Retinal pigment epithelial cell (primary cell): Measurements from ENCODE around the gene HPCAL1.

Experiments
- DNase-seq: peaks from one replicate; pipeline ENCODE4 v3.0.0-alpha.2; 2010; ENCODE audit warnings: low read depth
- H3K4me3 ChIP-seq: 2 replicates; pipeline ENCODE4 v1.5.1; 2011; ENCODE audit warnings: mild to moderate bottlenecking, low read length, control low read depth, moderate library complexity
- TF ChIP-seq, protein P1 (sequence below): conservative IDR thresholded peaks from 2 replicates; pipeline ENCODE4 v1.5.1; 2011; ENCODE audit warnings: low read depth, low read length, control low read depth, inconsistent platforms

HPCAL1 gene

DNA sequence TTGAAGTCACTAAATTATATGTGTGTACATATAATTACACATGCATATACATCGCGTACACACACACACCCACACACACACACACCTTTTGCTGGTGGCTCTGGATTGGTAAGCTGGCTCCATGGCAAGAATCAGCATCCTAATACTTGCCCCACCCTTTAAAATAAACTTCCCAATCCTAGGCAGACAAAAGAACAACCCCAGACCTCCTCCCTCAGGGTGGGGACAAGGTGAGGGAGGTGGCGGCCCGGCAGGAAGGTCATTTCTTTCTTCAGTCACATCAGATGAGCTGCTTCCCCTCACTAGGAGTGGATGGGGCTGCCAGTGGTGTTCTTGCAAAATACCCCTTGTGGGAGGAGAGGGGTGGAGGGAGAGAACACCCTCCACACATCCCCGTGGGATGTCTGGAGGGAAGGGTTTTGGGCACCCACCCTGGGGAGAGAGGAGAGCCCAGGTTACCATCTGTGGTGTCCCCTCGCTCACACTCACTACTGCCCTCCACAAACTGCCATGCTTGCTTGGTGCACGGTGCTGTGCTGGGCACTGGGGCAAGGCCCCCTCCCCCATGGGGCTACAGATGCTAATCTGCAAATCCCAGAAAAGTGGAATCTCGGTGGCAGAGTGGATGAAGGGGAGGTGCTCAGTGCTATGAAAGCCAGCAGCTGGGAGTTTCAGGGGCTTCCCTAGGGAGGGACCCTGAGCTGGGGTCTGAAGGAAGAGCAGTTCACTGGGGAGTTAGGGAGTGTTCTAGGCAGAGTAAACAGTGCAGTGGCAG lies 81.4 kb downstream of the HPCAL1 start:
- no peak overlapping the region for H3K4me3 ChIP-seq
- DNase-seq: no peak
- TF ChIP-seq, protein P1, sequence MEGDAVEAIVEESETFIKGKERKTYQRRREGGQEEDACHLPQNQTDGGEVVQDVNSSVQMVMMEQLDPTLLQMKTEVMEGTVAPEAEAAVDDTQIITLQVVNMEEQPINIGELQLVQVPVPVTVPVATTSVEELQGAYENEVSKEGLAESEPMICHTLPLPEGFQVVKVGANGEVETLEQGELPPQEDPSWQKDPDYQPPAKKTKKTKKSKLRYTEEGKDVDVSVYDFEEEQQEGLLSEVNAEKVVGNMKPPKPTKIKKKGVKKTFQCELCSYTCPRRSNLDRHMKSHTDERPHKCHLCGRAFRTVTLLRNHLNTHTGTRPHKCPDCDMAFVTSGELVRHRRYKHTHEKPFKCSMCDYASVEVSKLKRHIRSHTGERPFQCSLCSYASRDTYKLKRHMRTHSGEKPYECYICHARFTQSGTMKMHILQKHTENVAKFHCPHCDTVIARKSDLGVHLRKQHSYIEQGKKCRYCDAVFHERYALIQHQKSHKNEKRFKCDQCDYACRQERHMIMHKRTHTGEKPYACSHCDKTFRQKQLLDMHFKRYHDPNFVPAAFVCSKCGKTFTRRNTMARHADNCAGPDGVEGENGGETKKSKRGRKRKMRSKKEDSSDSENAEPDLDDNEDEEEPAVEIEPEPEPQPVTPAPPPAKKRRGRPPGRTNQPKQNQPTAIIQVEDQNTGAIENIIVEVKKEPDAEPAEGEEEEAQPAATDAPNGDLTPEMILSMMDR: no peak

DNA sequence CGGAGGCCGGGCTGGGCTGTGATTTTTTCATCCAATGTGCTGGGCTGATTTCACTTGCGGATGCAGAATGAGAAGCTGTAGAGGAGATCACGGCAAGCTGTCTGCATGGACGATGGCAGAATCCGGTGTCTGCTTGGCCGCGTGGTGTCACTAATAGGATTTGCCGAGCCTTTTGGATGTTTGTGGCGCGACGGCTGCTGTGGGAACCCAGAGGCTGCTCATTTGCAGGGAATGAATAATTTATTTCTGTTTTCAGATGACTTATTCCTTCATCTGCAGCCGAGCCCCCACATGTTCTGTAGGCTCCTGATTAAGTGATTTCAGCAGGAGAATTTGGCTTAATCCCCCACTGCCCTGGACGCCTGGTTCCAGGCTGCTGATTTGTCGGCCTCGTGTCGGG lies 82.8 kb downstream of the HPCAL1 start:
- TF ChIP-seq, protein P1: no peak
- peak overlapping the region; percentile 15 for H3K4me3 ChIP-seq
- DNase-seq: peak; percentile 78

DNA sequence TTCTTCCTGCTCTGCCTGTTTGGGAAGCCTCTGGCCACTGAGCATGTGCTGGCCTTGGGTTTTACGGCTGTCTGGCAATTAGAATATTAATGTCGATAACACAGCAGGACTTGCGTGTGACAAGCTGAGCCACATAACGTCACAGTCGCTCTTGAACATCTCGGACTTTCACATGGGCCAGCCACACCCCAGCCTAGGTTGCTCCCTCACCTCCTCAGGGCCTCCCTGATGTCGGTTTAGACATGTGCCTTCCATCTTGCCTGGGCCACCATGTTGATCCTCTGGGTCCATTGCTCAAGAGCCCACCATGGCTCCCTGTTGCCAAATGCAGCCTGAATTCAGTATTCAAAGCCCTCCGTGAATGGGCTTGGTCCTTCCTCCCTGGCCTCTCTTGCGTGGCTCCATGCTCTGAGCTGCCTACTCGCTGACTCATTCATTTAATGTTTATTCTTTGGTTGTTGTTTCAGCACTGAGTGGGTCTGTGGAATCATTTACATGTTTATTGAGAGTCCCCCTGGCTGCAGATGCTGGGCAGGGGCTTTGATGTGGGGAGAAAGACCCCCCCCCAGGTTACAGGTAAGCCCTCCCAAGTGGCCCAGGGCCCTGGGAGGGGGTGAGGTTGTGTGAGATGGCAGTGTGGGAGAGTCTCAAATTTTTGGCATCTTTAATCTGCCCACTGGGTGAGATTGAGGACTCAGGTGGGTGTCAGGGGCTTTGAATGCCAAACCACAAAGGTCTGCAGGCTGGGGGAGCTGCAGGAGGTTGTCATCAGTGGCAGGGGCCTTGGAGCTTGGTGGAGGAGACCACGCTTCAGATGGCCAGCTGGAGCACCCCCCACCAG lies 83.4 kb downstream of the HPCAL1 start:
- peak; percentile 48 for DNase-seq
- TF ChIP-seq, protein P1: no peak
- peak overlapping the region; percentile 15 for H3K4me3 ChIP-seq

DNA sequence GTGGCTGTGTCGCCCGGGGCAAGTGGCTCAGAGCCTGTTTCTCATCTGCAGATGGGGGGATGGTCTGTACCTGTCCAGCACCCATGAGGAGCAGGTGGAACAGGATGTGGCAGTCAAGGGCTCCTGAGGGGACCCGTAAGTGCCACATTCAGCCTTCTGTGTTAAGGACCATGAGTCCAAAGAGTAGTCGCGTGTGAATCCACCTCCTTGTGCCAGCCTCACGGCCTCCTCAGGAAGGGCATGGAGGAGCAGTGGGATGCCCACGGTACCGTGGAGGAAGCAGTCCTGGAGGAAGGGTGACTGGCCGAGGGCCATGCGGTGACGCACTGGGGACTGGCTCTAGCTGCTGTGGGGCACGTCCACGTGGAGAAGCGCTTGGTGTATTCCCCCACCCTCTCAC lies 84.3 kb downstream of the HPCAL1 start:
- H3K4me3 ChIP-seq: no peak overlapping the region
- DNase-seq: no peak
- TF ChIP-seq, protein P1: no peak

DNA sequence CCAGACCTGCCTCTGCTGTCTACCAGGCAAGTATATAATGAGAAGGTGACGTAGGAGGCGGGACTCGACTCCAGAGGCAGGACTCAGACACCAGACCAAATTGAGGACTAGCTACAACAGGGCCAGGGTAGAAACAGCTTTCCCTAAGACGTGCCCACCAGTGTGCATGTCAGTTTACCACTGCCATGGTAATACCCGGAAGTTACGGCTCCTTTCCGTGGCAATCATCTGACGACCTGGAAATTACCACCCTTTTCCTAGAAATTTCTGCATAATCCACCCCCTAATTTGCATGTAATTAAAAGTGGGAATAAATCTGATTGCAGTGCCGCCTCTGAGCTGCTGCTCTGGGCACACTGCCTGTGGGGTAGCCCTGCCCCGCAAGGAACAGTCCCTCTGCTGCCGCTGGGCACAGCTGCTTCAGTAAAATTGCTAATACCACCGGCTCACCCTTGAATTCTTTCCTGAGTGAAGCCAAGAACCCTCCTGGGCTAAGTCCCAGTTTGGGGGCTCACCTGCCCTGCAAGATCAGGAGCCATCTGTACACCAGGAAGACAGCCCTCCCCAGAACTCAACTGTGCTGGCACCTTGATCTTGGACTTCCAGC lies 86.4 kb downstream of the HPCAL1 start:
- H3K4me3 ChIP-seq: no peak overlapping the region
- TF ChIP-seq, protein P1: no peak
- no peak for DNase-seq

DNA sequence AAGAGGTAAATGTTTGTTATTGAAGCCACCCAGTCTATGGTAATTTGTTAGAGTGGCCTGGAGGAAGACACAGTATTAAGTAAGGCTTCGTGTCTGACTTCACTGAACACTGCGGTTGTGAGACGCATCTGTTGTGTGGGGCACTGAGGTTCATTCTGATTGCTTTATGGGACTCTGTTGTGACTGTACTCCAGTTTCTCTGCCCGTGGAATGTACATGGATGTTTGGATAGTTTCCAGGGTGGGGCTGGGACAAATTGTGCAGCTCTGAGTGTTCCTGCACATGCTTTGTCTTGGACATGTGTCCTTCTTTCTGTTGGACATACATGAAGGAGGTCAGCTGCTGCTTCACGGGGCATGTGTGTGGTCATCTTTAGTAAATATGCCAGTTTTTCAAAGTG lies 86.9 kb downstream of the HPCAL1 start:
- DNase-seq: no peak
- no peak overlapping the region for H3K4me3 ChIP-seq
- TF ChIP-seq, protein P1: no peak
